GM06990 (cell line): Measurements from ENCODE around the gene FANCE.
"Not testable (repeated sequence)": the region's sequence is repeated elsewhere in the genome, so short reads cannot be mapped to it uniquely, and the experiment has no call there.

Experiments
- DNase-seq: peaks from one replicate; pipeline ENCODE4 v3.0.0-alpha.2; 2011; ENCODE audit not compliant: insufficient read length; ENCODE audit errors: extremely low read depth
- H3K27me3 ChIP-seq: replicated peaks from 2 replicates; pipeline ENCODE4 v1.6.0; 2011; ENCODE audit warnings: low read length; ENCODE audit not compliant: control insufficient read depth, insufficient read depth
- H3K36me3 ChIP-seq: 2 replicates; pipeline ENCODE4 v1.5.1; 2011; ENCODE audit warnings: low read length; ENCODE audit not compliant: control insufficient read depth, insufficient read depth
- H3K4me3 ChIP-seq: replicated peaks from 2 replicates; pipeline ENCODE4 v1.5.1; 2011; ENCODE audit warnings: low read depth, mild to moderate bottlenecking, control low read depth, low read length
- TF ChIP-seq, protein P1 (sequence below): IDR thresholded peaks from 2 replicates; pipeline ENCODE4 v1.5.1; 2011; ENCODE audit warnings: low read length, control low read depth, mild to moderate bottlenecking, inconsistent platforms; ENCODE audit not compliant: insufficient read depth, poor library complexity, severe bottlenecking

FANCE gene

GRCh38 chr6:35436071-35436857, 15.9 kb upstream of the FANCE start:
- TF ChIP-seq, protein P1, sequence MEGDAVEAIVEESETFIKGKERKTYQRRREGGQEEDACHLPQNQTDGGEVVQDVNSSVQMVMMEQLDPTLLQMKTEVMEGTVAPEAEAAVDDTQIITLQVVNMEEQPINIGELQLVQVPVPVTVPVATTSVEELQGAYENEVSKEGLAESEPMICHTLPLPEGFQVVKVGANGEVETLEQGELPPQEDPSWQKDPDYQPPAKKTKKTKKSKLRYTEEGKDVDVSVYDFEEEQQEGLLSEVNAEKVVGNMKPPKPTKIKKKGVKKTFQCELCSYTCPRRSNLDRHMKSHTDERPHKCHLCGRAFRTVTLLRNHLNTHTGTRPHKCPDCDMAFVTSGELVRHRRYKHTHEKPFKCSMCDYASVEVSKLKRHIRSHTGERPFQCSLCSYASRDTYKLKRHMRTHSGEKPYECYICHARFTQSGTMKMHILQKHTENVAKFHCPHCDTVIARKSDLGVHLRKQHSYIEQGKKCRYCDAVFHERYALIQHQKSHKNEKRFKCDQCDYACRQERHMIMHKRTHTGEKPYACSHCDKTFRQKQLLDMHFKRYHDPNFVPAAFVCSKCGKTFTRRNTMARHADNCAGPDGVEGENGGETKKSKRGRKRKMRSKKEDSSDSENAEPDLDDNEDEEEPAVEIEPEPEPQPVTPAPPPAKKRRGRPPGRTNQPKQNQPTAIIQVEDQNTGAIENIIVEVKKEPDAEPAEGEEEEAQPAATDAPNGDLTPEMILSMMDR, result no peak
- H3K27me3 ChIP-seq, result no peaks in the 10 kb centered on the region
- no peak overlapping the region for H3K4me3 ChIP-seq
- H3K36me3 ChIP-seq, result no peaks in the 10 kb centered on the region
- no peak for DNase-seq

DNA sequence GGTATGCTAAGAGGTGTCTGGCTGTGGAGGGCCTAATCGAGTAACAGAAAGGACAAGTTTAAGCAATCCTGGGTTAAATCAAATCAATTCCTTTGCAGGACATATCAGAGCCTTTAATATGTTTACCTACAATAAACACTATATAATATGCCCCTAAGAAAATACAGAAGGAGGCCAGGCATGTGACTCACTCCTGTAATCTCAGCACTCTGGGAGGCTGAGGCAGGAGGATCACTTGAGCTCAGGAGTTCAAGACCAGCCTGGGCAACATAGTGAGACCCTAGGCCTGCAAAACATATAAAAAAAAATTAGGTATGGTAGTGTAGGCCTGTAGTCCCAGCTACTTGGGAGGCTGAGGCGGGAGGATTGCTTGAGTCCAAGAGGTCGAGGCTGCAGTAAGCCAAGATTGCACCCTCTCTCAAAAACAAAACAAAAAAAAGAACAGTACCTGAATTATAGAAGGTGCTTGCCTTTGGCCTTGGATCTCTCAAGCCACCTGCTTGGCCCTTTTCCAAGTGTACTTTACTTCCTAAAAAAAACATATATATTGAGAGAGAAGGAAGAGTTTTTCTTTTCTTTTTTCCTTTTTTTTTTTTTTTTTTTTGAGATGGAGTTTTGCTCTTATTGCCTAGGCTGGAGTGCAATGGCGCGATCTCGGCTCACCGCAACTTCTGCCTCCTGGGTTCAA, 13.6 kb upstream of the FANCE start:
- not testable (repeated sequence) for H3K27me3 ChIP-seq, H3K36me3 ChIP-seq, H3K4me3 ChIP-seq, DNase-seq

DNA sequence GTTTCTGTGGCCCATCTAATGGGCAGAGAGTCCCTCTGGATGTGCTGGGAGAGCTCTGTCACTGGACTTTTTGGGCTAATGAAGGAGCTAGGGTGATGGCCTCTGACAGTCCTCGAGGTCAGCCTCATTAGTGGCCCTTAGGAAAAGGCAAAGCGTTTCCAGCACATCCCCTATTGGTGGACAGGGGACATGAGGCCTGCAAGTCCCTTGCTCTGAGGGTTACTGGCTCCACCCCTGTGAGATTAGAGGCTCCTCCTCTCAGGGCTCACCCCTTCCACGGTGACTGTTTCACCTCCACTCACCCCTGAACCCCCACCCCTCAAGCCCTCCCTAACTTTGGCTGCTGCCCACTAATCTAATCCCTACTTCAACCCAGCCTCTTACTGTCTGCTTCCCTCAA, 12.8 kb upstream of the FANCE start:
- DNase-seq, result no peak
- Histone ChIP-seq H3K27me3 (no peaks in the 10 kb centered on the region), H3K36me3 (no peaks in the 10 kb centered on the region), H3K4me3 (no peak overlapping the region)
- TF ChIP-seq, protein P1, result no peak

DNA sequence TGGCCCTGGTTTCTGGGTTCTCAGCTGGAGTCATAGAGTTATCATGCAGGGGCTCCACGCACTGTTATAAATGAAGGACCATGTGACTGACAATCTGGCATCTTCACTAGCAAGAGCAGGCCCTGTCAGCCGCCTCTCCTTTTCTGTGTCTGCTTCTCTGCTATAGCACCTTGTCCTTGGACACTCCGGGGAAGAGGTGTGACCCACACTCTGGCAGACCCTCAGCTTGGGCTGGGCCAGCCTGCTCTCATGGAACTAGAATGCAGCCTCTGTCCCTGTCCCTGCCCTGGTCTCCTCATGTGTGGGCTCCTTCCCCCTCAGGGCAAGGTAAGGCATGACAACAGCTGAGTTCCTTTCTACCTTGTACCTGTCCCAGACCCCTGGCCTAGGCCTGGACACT, 10.9 kb upstream of the FANCE start:
- Histone ChIP-seq H3K36me3 (no peaks in the 10 kb centered on the region), H3K4me3 (no peak overlapping the region), H3K27me3 (no peaks in the 10 kb centered on the region)
- no peak for DNase-seq
- TF ChIP-seq, protein P1, result no peak

GRCh38 chr6:35441642-35442041, 10.5 kb upstream of the FANCE start:
- no peak overlapping the region for H3K4me3 ChIP-seq
- H3K27me3 ChIP-seq, result no peaks in the 10 kb centered on the region
- H3K36me3 ChIP-seq, result no peaks in the 10 kb centered on the region
- TF ChIP-seq, protein P1, result no peak
- DNase-seq, result no peak

- no peak overlapping the region for H3K4me3 ChIP-seq
- no peaks in the 10 kb centered on the region for H3K27me3 ChIP-seq
- TF ChIP-seq, protein P1, result no peak
Measured at GRCh38 chr6:35442693-35443092, 9.4 kb upstream of the FANCE start.

More at GRCh38 chr6:35442693-35443092, 9.4 kb upstream of the FANCE start:
- DNase-seq, result no peak
- no peaks in the 10 kb centered on the region for H3K36me3 ChIP-seq
